NCI-H1694 (cell line): ENCODE data around the gene KRTAP10-12.

Experiments used
- DNase-seq: peaks from one replicate; lab custom pipeline; 2025; lab: John Stamatoyannopoulos, UW

Gene KRTAP10-12

GRCh38 chr21:44712203-44713028 is 15.4 kb downstream of the KRTAP10-12 start:
- DNase-seq, result no peak

GRCh38 chr21:44713130-44713529 is 16.2 kb downstream of the KRTAP10-12 start:
- DNase-seq, result no peak

GRCh38 chr21:44713846-44714245 is 16.9 kb downstream of the KRTAP10-12 start:
- DNase-seq, result no peak

- DNase-seq, result no peak
These were observed 17.9 kb downstream of the KRTAP10-12 start for GRCh38 chr21:44714905-44715304.

GRCh38 chr21:44716984-44717383 is 20.0 kb downstream of the KRTAP10-12 start:
- DNase-seq, result no peak

- no peak for DNase-seq
These were observed 21.1 kb downstream of the KRTAP10-12 start for GRCh38 chr21:44718093-44718492.

GRCh38 chr21:44718571-44718970 is 21.6 kb downstream of the KRTAP10-12 start:
- no peak for DNase-seq

- no peak for DNase-seq
These were observed 23.2 kb downstream of the KRTAP10-12 start for GRCh38 chr21:44720170-44720569.

GRCh38 chr21:44722731-44723130 is 25.8 kb downstream of the KRTAP10-12 start:
- no peak for DNase-seq

GRCh38 chr21:44723177-44724131 is 26.5 kb downstream of the KRTAP10-12 start:
- DNase-seq, result no peak

GRCh38 chr21:44724196-44724595 is 27.2 kb downstream of the KRTAP10-12 start:
- no peak for DNase-seq

GRCh38 chr21:44724926-44725325 is 28.0 kb downstream of the KRTAP10-12 start:
- DNase-seq, result no peak

GRCh38 chr21:44726826-44727225 is 29.9 kb downstream of the KRTAP10-12 start:
- DNase-seq, result no peak

- DNase-seq, result no peak
These were observed 30.3 kb downstream of the KRTAP10-12 start for GRCh38 chr21:44727321-44727720.

- no peak for DNase-seq
These were observed 30.8 kb downstream of the KRTAP10-12 start for GRCh38 chr21:44727757-44728156.

GRCh38 chr21:44728716-44729115 is 31.7 kb downstream of the KRTAP10-12 start:
- DNase-seq, result no peak

GRCh38 chr21:44729336-44730027 is 32.5 kb downstream of the KRTAP10-12 start:
- no peak for DNase-seq

- DNase-seq, result no peak
These were observed 33.0 kb downstream of the KRTAP10-12 start for GRCh38 chr21:44730028-44730395.

- no peak for DNase-seq
These were observed 34.1 kb downstream of the KRTAP10-12 start for GRCh38 chr21:44730951-44731579.

- no peak for DNase-seq
These were observed 35.3 kb downstream of the KRTAP10-12 start for GRCh38 chr21:44732263-44732662.

GRCh38 chr21:44732956-44733355 is 36.0 kb downstream of the KRTAP10-12 start:
- DNase-seq, result no peak
